Thoracic aorta (tissue), 2 donors: ENCODE data around the gene C9orf85. TPM values are rescaled to one million over a fixed set of nuclear protein-coding genes. Genes with fewer than 3 reads are reported as not detected.
"Not testable (repeated sequence)": the region's sequence is repeated elsewhere in the genome, so short reads cannot be mapped to it uniquely, and the experiment has no call there.

Experiments used
- ATAC-seq: fragments of 150-250 bp; one replicate; pipeline ENCODE4 v1.8.0; 2017; ENCODE audit warnings: low read depth; ENCODE audit not compliant: insufficient number of reproducible peaks, low FRiP score
- DNase-seq: peaks from one replicate; pipeline ENCODE4 v3.0.0-alpha.2; 2020; ENCODE audit warnings: low spot score
- H3K27ac ChIP-seq, 2 donors: fragments of 200-600 bp; sonication (generic); 1 replicate in 1 of 2; 2 replicates in 1 of 2; pipeline ENCODE4 v1.5.1; 2016; ENCODE audit warnings: mild to moderate bottlenecking in 2 of 2, moderate library complexity in 2 of 2
- H3K27me3 ChIP-seq: fragments of 200-600 bp; sonication (generic); replicated peaks from 2 replicates; pipeline ENCODE4 v1.6.0; 2016; ENCODE audit warnings: mild to moderate bottlenecking; ENCODE audit not compliant: insufficient read depth
- H3K36me3 ChIP-seq: fragments of 200-600 bp; sonication (generic); one replicate; pipeline ENCODE4 v1.5.1; 2016
- H3K4me1 ChIP-seq, 2 donors: fragments of 200-600 bp; sonication (generic); 1 replicate in 1 of 2; 2 replicates in 1 of 2; pipeline versions ENCODE4 v1.5.1 to v1.6.0; 2016; ENCODE audit warnings: low read depth in 2 of 2, mild to moderate bottlenecking in 1 of 2; ENCODE audit not compliant: control insufficient read depth in 1 of 2
- H3K4me3 ChIP-seq: fragments of 200-600 bp; sonication (generic); 2 replicates; pipeline ENCODE4 v1.5.1; 2016; ENCODE audit warnings: mild to moderate bottlenecking
- H3K9me3 ChIP-seq: fragments of 200-600 bp; sonication (generic); 2 replicates; pipeline ENCODE4 v1.5.1; 2016
- CTCF ChIP-seq: fragments of 200-600 bp; sonication (generic); IDR thresholded peaks from one replicate; pipeline ENCODE4 v1.5.1; 2019; ENCODE audit warnings: antibody characterized with exemption
- total RNA-seq, 2 donors: library from RNA; depleted of rRNA; stranded (reverse); fragments of >200 nt; gene quantifications; one replicate each; pipeline versions ENCODE4 v1.1.0 to v1.2.3, GENCODE V29; 2016

Gene C9orf85
- total RNA-seq, 2 donors from 2014 or later, result 8.4 to 14.7 TPM

- Histone ChIP-seq H3K27ac (no peak overlapping the region), H3K27me3 (no peaks in the 10 kb centered on the region), H3K9me3 (no peaks in the 10 kb centered on the region), H3K4me3 (no peak overlapping the region), H3K36me3 (no peaks in the 10 kb centered on the region), H3K4me1 (no peaks in the 10 kb centered on the region)
- no peak for DNase-seq
- TF ChIP-seq CTCF, result no peak
- ATAC-seq, result no peak
These were observed 95.1 kb downstream of the C9orf85 start for GRCh38 chr9:72006501-72006900.

- H3K9me3 ChIP-seq, result not testable (repeated sequence)
These were observed 96.3 kb downstream of the C9orf85 start for GRCh38 chr9:72007726-72008125.

GRCh38 chr9:72012646-72013045 lies 101.2 kb downstream of the C9orf85 start:
- DNase-seq (no peak), ATAC-seq (no peak)

More at GRCh38 chr9:72007726-72008125, 96.3 kb downstream of the C9orf85 start:
- DNase-seq, H3K36me3 ChIP-seq, H3K27me3 ChIP-seq, H3K27ac ChIP-seq, ATAC-seq, H3K4me1 ChIP-seq, H3K4me3 ChIP-seq: not testable (repeated sequence)

GRCh38 chr9:72013292-72013760 lies 101.9 kb downstream of the C9orf85 start:
- Histone ChIP-seq H3K4me3 (no peak overlapping the region), H3K36me3 (no peaks in the 10 kb centered on the region), H3K9me3 (no peaks in the 10 kb centered on the region), H3K27me3 (no peaks in the 10 kb centered on the region), H3K27ac (no peak overlapping the region), H3K4me1 (no peaks in the 10 kb centered on the region)
- no peak for DNase-seq
- TF ChIP-seq CTCF, result no peak
- no peak for ATAC-seq

More at GRCh38 chr9:72012646-72013045, 101.2 kb downstream of the C9orf85 start:
- H3K9me3 ChIP-seq, result no peaks in the 10 kb centered on the region
- TF ChIP-seq CTCF, result no peak
- H3K27me3 ChIP-seq, result no peaks in the 10 kb centered on the region
- H3K27ac ChIP-seq, result no peak overlapping the region
- H3K4me3 ChIP-seq, result no peak overlapping the region
- no peaks in the 10 kb centered on the region for H3K36me3 ChIP-seq
- no peaks in the 10 kb centered on the region for H3K4me1 ChIP-seq

- no peaks in the 10 kb centered on the region for H3K36me3 ChIP-seq
- ATAC-seq (no peak), DNase-seq (no peak)
- H3K4me1 ChIP-seq, result no peaks in the 10 kb centered on the region
- TF ChIP-seq CTCF, result no peak
- H3K4me3 ChIP-seq, result no peak overlapping the region
- H3K27ac ChIP-seq, result no peak overlapping the region
- no peaks in the 10 kb centered on the region for H3K27me3 ChIP-seq
- H3K9me3 ChIP-seq, result no peaks in the 10 kb centered on the region
These were observed 111.4 kb downstream of the C9orf85 start for GRCh38 chr9:72022841-72023240.

Other genes starting within 250 kb of the C9orf85 start
- gene CEMIP2, start 143.1 kb upstream of the C9orf85 start, total RNA-seq, result 100 to 1,000 TPM in 1 of 2 donors, 10 to 100 TPM in 1; 69.7 to 218 TPM
- 10 to 100 TPM; 15.3 to 24.6 TPM for gene ABHD17B, start 446 bp upstream of the C9orf85 start, total RNA-seq
- gene C9orf57, start 149.0 kb downstream of the C9orf85 start, total RNA-seq, result not detected
- gene GDA, start 237.8 kb downstream of the C9orf85 start, total RNA-seq, result not detected